Neural cell (in vitro differentiated cells): ENCODE measurements around the gene DOHH. TPM values are rescaled to one million over a fixed set of nuclear protein-coding genes. Genes with fewer than 3 reads are reported as not detected.

Source experiments
- H2AFZ ChIP-seq: fragments of 200-600, 300-800 bp; sonication (generic), shearing (Covaris generic); 2 replicates; pipeline ENCODE4 v1.6.0; 2014; ENCODE audit warnings: low read depth, mild to moderate bottlenecking, antibody characterized with exemption, low read length, moderate library complexity
- H3F3A ChIP-seq: fragments of 200-600 bp; shearing (Covaris generic); 2 replicates; pipeline ENCODE4 v1.6.1; 2016; ENCODE audit warnings: mild to moderate bottlenecking, moderate library complexity, mixed read lengths, antibody characterized with exemption, low read length; ENCODE audit not compliant: insufficient read depth, poor library complexity, severe bottlenecking
- H3K27ac ChIP-seq: fragments of 200-600, 300-800 bp; sonication (generic), shearing (Covaris generic); 2 replicates; pipeline ENCODE4 v1.5.1; 2014; ENCODE audit warnings: mild to moderate bottlenecking, low read length, moderate library complexity
- H3K27me3 ChIP-seq: fragments of 300-800, 200-600 bp; sonication (generic), shearing (Covaris generic); 2 replicates; pipeline ENCODE4 v1.6.0; 2014; ENCODE audit warnings: mild to moderate bottlenecking, low read depth, low read length, moderate library complexity; ENCODE audit not compliant: insufficient read depth
- H3K36me3 ChIP-seq: fragments of 300-800, 200-600 bp; sonication (generic), shearing (Covaris generic); 2 replicates; pipeline ENCODE4 v1.5.1; 2014; ENCODE audit warnings: mild to moderate bottlenecking, antibody characterized with exemption, low read length, moderate library complexity; ENCODE audit not compliant: insufficient read depth
- H3K4me2 ChIP-seq: fragments of 300-800, 200-600 bp; sonication (generic), shearing (Covaris generic); 2 replicates; pipeline ENCODE4 v1.6.0; 2014; ENCODE audit warnings: mild to moderate bottlenecking, low read length
- H3K4me3 ChIP-seq: fragments of 300-800, 200-600 bp; sonication (generic), shearing (Covaris generic); 2 replicates; pipeline ENCODE4 v1.5.1; 2014; ENCODE audit warnings: mild to moderate bottlenecking, low read length, moderate library complexity
- H3K79me2 ChIP-seq: fragments of 200-600 bp; shearing (Covaris generic); replicated peaks from 2 replicates; pipeline ENCODE4 v1.6.0; 2014; ENCODE audit warnings: mild to moderate bottlenecking, low read length, moderate library complexity; ENCODE audit not compliant: insufficient read depth
- H3K9ac ChIP-seq: fragments of 300-800, 200-600 bp; sonication (generic), shearing (Covaris generic); 2 replicates; pipeline ENCODE4 v1.6.1; 2016; ENCODE audit warnings: mild to moderate bottlenecking, low read length, mixed read lengths
- H3K9me2 ChIP-seq: fragments of 200-600 bp; shearing (Covaris generic); 2 replicates; pipeline ENCODE4 v1.6.1; 2016; ENCODE audit warnings: mild to moderate bottlenecking, low read length, mixed read lengths; ENCODE audit not compliant: insufficient read depth
- H3K9me3 ChIP-seq: fragments of 200-600, 300-800 bp; sonication (generic), shearing (Covaris generic); 2 replicates; pipeline ENCODE4 v1.6.1; 2016; ENCODE audit warnings: mild to moderate bottlenecking, mixed run types, low read length, moderate library complexity, mixed read lengths
- H4K20me1 ChIP-seq: fragments of 200-600 bp; shearing (Covaris generic); 2 replicates; pipeline ENCODE4 v1.6.1; 2016; ENCODE audit warnings: mild to moderate bottlenecking, mixed run types; ENCODE audit not compliant: insufficient read depth
- CTCF ChIP-seq: fragments of 450-650 bp; IDR thresholded peaks from 2 replicates; pipeline ENCODE4 v1.5.1; 2014; ENCODE audit warnings: antibody characterized with exemption, mild to moderate bottlenecking, moderate library complexity; ENCODE audit not compliant: poor library complexity, severe bottlenecking
- EP300 ChIP-seq: fragments of 450-650 bp; conservative IDR thresholded peaks from 2 replicates; pipeline ENCODE4 v1.6.1; 2014; ENCODE audit warnings: antibody characterized with exemption, mild to moderate bottlenecking, moderate library complexity; ENCODE audit not compliant: poor library complexity, severe bottlenecking
- EZH2 ChIP-seq: fragments of 200-600, 300-800 bp; shearing (Covaris generic), sonication (generic); IDR thresholded peaks from 2 replicates; pipeline ENCODE4 v1.6.1; 2014; ENCODE audit warnings: antibody characterized with exemption, low read length, borderline replicate concordance, mild to moderate bottlenecking; ENCODE audit not compliant: insufficient read depth, poor library complexity, severe bottlenecking
- MXI1 ChIP-seq: fragments of 450-650 bp; conservative IDR thresholded peaks from 2 replicates; pipeline ENCODE4 v1.6.1; 2014; ENCODE audit warnings: antibody characterized with exemption, mild to moderate bottlenecking; ENCODE audit not compliant: poor library complexity, severe bottlenecking
- POLR2AphosphoS5 ChIP-seq: IDR thresholded peaks from 2 replicates; pipeline ENCODE4 v1.6.1; 2012
- RAD21 ChIP-seq: fragments of 450-650 bp; conservative IDR thresholded peaks from 2 replicates; pipeline ENCODE4 v1.6.1; 2014; ENCODE audit warnings: antibody characterized with exemption, mild to moderate bottlenecking, moderate library complexity
- REST ChIP-seq: IDR thresholded peaks from 2 replicates; pipeline ENCODE4 v1.6.1; 2012; ENCODE audit warnings: borderline replicate concordance
- SMC3 ChIP-seq: fragments of 450-650 bp; conservative IDR thresholded peaks from 2 replicates; pipeline ENCODE4 v1.6.1; 2014; ENCODE audit warnings: antibody characterized with exemption, mild to moderate bottlenecking, moderate library complexity; ENCODE audit not compliant: poor library complexity
- TAF1 ChIP-seq: IDR thresholded peaks from 2 replicates; pipeline ENCODE4 v1.6.1; 2012; ENCODE audit warnings: low read depth
- polyA plus RNA-seq: library from polyadenylated mRNA; depleted of rRNA; stranded (reverse); fragments of >200 nt; gene quantifications from 2 replicates; pipeline ENCODE4 v1.2.3, GENCODE V29; 2014

DOHH gene
- polyA plus RNA-seq, 1 donor from 2014 or later: 20.3 TPM

- peak overlapping the region; percentile 24 for H3K27ac ChIP-seq
- H3K9me3 ChIP-seq: no peaks in the 10 kb centered on the region
- no peak for TF ChIP-seq TAF1
- TF ChIP-seq REST: no peak
- no peak for TF ChIP-seq SMC3
- TF ChIP-seq EP300: no peak
- TF ChIP-seq RAD21: no peak
- peak; percentile 16 for TF ChIP-seq CTCF
- no peak for TF ChIP-seq EZH2
- peak; percentile 1 for TF ChIP-seq MXI1
- TF ChIP-seq POLR2AphosphoS5: no peak
- H2AFZ ChIP-seq: peak overlapping the region; percentile 45
- no peak overlapping the region for H3K4me2 ChIP-seq
- no peaks in the 10 kb centered on the region for H3K27me3 ChIP-seq
- H3K79me2 ChIP-seq: no peaks in the 10 kb centered on the region
- H3K36me3 ChIP-seq: no peaks in the 10 kb centered on the region
- H4K20me1 ChIP-seq: no peaks in the 10 kb centered on the region
- H3K9me2 ChIP-seq: no peaks in the 10 kb centered on the region
- peak overlapping the region; percentile 62 for H3K9ac ChIP-seq
- peak overlapping the region; percentile 47 for H3K4me3 ChIP-seq
- H3F3A ChIP-seq: no peaks in the 10 kb centered on the region
Observed at GRCh38 chr19:3443840-3444694, 56.4 kb downstream of the DOHH start.

- Histone ChIP-seq H3F3A (no peaks in the 10 kb centered on the region), H3K4me2 (no peak overlapping the region), H2AFZ (no peak overlapping the region), H3K79me2 (no peaks in the 10 kb centered on the region), H3K27ac (no peak overlapping the region), H3K27me3 (no peaks in the 10 kb centered on the region), H3K9me2 (no peaks in the 10 kb centered on the region), H3K9ac (no peak overlapping the region), H3K4me3 (no peak overlapping the region), H4K20me1 (no peaks in the 10 kb centered on the region), H3K36me3 (no peaks in the 10 kb centered on the region), H3K9me3 (no peaks in the 10 kb centered on the region)
- no peak for TF ChIP-seq RAD21
- TF ChIP-seq REST: no peak
- TF ChIP-seq EZH2: no peak
- TF ChIP-seq POLR2AphosphoS5: no peak
- TF ChIP-seq SMC3: no peak
- TF ChIP-seq CTCF: no peak
Observed at GRCh38 chr19:3442487-3443071, 57.9 kb downstream of the DOHH start.
